PC-9 (cell line): Measurements from ENCODE around the gene SYNM. TPM values are rescaled to one million over a fixed set of nuclear protein-coding genes. Genes with fewer than 3 reads are reported as not detected.

ENCODE experiments used
- BruUV-seq: library from RNA; stranded (reverse); fragments of 400-500 nt; replicated peaks from 2 replicates; lab custom pipeline; 2021; lab: Mats Ljungman, UMichigan
- CTCF ChIA-PET: fragments of 300-600 bp; sonication (Branson Sonifier 250); formaldehyde crosslinking; loops from one replicate; lab custom pipeline; 2022; ENCODE audit warnings: antibody characterized with exemption; lab: Charles Lee
- POLR2A ChIA-PET: fragments of 300-600 bp; sonication (Branson Sonifier 250); formaldehyde crosslinking; loops from one replicate; lab custom pipeline; 2022; ENCODE audit warnings: antibody characterized with exemption; ENCODE audit not compliant: unreplicated experiment; lab: Charles Lee
- DNase-seq, 2 experiments: peaks; one replicate each; pipeline versions ENCODE4 v3.0.0 to v3.0.0-alpha.2; 2015 to 2022; ENCODE audit warnings: mixed read lengths in 1 of 2
- H2AFZ ChIP-seq: fragments of 200-600 bp; sonication (generic); 2 replicates; pipeline ENCODE4 v1.8.1; 2017; ENCODE audit warnings: antibody characterized with exemption
- H3F3A ChIP-seq: fragments of 200-600 bp; sonication (generic); 2 replicates; pipeline ENCODE4 v1.8.1; 2017; ENCODE audit warnings: antibody characterized with exemption, mild to moderate bottlenecking, low read depth; ENCODE audit not compliant: insufficient read depth
- H3K27ac ChIP-seq: fragments of 200-600 bp; sonication (generic); 2 replicates; pipeline ENCODE4 v1.6.1; 2016; ENCODE audit warnings: mixed run types
- H3K27me3 ChIP-seq: fragments of 200-600 bp; sonication (generic); 2 replicates; pipeline ENCODE4 v1.6.1; 2016; ENCODE audit warnings: low read depth, mixed run types; ENCODE audit not compliant: insufficient read depth
- H3K36me3 ChIP-seq: fragments of 200-600 bp; sonication (generic); 2 replicates; pipeline ENCODE4 v1.6.1; 2016; ENCODE audit warnings: low read depth, mixed run types
- H3K4me1 ChIP-seq: fragments of 200-600 bp; sonication (generic); replicated peaks from 2 replicates; pipeline ENCODE4 v1.6.1; 2016; ENCODE audit warnings: mixed run types; ENCODE audit not compliant: insufficient read depth
- H3K4me2 ChIP-seq: fragments of 200-600 bp; sonication (generic); 2 replicates; pipeline ENCODE4 v1.6.1; 2017; ENCODE audit warnings: mixed run types
- H3K4me3 ChIP-seq: fragments of 200-600 bp; sonication (generic); 2 replicates; pipeline ENCODE4 v1.6.1; 2016; ENCODE audit warnings: mixed run types
- H3K79me2 ChIP-seq: fragments of 200-600 bp; sonication (generic); 2 replicates; pipeline ENCODE4 v1.6.1; 2017; ENCODE audit warnings: low read depth, mixed run types
- H3K9me2 ChIP-seq: fragments of 200-600 bp; sonication (generic); 2 replicates; pipeline ENCODE4 v1.8.1; 2017; ENCODE audit warnings: mild to moderate bottlenecking; ENCODE audit not compliant: insufficient read depth
- H3K9me3 ChIP-seq: fragments of 200-600 bp; sonication (generic); 2 replicates; pipeline ENCODE4 v1.8.1; 2016; ENCODE audit warnings: low read depth; ENCODE audit not compliant: insufficient read depth
- H4K20me1 ChIP-seq: fragments of 200-600 bp; sonication (generic); 2 replicates; pipeline ENCODE4 v1.8.1; 2017; ENCODE audit not compliant: insufficient read depth
- EZH2 ChIP-seq: fragments of 200-600 bp; sonication (generic); IDR thresholded peaks from 2 replicates; pipeline ENCODE4 v1.8.0; 2017; ENCODE audit warnings: antibody characterized with exemption, low read depth
- intact Hi-C: fragments of 100-400 bp; cut with micrococcal nuclease; formaldehyde crosslinking; loops from one replicate; pipeline ENCODE4 v1.10.0; 2022; ENCODE audit not compliant: unreplicated experiment
- total RNA-seq: library from RNA; stranded (reverse); gene quantifications from 2 replicates; pipeline ENCODE4 v1.2.3, GENCODE V29; 2021
- TF ChIP-seq, protein P1 (sequence below): fragments of 200-600 bp; sonication (generic); conservative IDR thresholded peaks from 2 replicates; pipeline ENCODE4 v1.6.1; 2017; ENCODE audit warnings: mixed run types, antibody characterized with exemption, mild to moderate bottlenecking, moderate library complexity

Gene SYNM
- total RNA-seq, 1 experiment from 2014 or later, result 2.4 TPM

DNA sequence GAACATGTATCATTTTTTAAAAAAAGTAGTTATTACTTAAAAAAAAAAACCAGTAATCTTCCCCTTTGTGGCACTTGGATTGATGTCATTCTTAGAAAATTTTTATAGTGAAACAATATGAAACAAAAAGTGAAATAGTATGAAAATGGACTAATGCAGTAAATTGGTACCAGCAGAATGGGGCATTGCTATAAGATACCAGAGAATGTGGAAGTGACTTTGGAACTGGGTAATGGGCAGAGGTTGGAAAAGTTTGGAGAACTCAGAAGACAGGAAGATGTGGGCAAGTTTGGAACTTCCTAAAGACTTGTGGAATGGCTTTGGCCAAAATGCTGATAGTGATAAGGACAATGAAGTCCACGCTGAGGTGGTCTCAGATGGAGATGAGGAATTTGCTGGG is 77.9 kb downstream of the SYNM start:
- BruUV-seq, result no TSS peak
- no peaks in the 10 kb centered on the region for H3K27me3 ChIP-seq
- H3K36me3 ChIP-seq, result no peaks in the 10 kb centered on the region
- DNase-seq, result no peak
- TF ChIP-seq, protein P1, sequence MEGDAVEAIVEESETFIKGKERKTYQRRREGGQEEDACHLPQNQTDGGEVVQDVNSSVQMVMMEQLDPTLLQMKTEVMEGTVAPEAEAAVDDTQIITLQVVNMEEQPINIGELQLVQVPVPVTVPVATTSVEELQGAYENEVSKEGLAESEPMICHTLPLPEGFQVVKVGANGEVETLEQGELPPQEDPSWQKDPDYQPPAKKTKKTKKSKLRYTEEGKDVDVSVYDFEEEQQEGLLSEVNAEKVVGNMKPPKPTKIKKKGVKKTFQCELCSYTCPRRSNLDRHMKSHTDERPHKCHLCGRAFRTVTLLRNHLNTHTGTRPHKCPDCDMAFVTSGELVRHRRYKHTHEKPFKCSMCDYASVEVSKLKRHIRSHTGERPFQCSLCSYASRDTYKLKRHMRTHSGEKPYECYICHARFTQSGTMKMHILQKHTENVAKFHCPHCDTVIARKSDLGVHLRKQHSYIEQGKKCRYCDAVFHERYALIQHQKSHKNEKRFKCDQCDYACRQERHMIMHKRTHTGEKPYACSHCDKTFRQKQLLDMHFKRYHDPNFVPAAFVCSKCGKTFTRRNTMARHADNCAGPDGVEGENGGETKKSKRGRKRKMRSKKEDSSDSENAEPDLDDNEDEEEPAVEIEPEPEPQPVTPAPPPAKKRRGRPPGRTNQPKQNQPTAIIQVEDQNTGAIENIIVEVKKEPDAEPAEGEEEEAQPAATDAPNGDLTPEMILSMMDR, result no peak
- TF ChIP-seq EZH2, result no peak
- ChIA-PET CTCF (no interaction called here), POLR2A (no interaction called here)
- no peaks in the 10 kb centered on the region for H3K9me3 ChIP-seq
- H4K20me1 ChIP-seq, result no peaks in the 10 kb centered on the region
- no peaks in the 10 kb centered on the region for H3K79me2 ChIP-seq
- no peaks in the 10 kb centered on the region for H3K9me2 ChIP-seq
- peaks cover 7% of the 10 kb centered on the region; the same call in 1 of the 2 replicates for H3K4me1 ChIP-seq
- H3K4me2 ChIP-seq, result no peak overlapping the region
- H2AFZ ChIP-seq, result no peak overlapping the region
- no peak overlapping the region for H3K27ac ChIP-seq
- intact Hi-C loops, result no loop called here
- H3F3A ChIP-seq, result no peaks in the 10 kb centered on the region
- no peak overlapping the region for H3K4me3 ChIP-seq

Other genes with a start within 250 kb of the SYNM start
- gene PGPEP1L, start 97.3 kb upstream of the SYNM start, total RNA-seq, result 0.28 TPM in 1 of 2 replicates, not detected in the other
- gene TTC23, start 144.5 kb downstream of the SYNM start, total RNA-seq, result 18.4 and 21.6 TPM in 2 replicates
- gene LRRC28, start 146.4 kb downstream of the SYNM start, total RNA-seq, result 13.5 and 19.3 TPM in 2 replicates